Transverse colon (tissue), 4 donors: Measurements from ENCODE around the gene MAPKBP1. TPM values are rescaled to one million over a fixed set of nuclear protein-coding genes. Genes with fewer than 3 reads are reported as not detected.
A peak's percentile ranks its signal among the peaks of the same experiment; 100 is the strongest.
"Not testable (repeated sequence)": the region's sequence is repeated elsewhere in the genome, so short reads cannot be mapped to it uniquely, and the experiment has no call there.

Source experiments
- DNase-seq: peaks from one replicate; pipeline ENCODE4 v3.0.0-alpha.2; 2019
- H3K27ac ChIP-seq, 4 donors: fragments of 200-600 bp; sonication (generic); 2 replicates each; pipeline ENCODE4 v1.5.1; 2016 to 2018; ENCODE audit warnings: inconsistent platforms in 4 of 4
- H3K27me3 ChIP-seq: fragments of 200-600 bp; sonication (generic); 2 replicates; pipeline ENCODE4 v1.5.1; 2017; ENCODE audit warnings: inconsistent platforms
- H3K36me3 ChIP-seq, 4 donors: fragments of 200-600 bp; sonication (generic); 2 replicates each; pipeline ENCODE4 v1.5.1; 2017 to 2019; ENCODE audit warnings: inconsistent platforms in 4 of 4
- H3K4me1 ChIP-seq, 4 donors: fragments of 200-600 bp; sonication (generic); 2 replicates each; pipeline ENCODE4 v1.5.1; 2017 to 2020; ENCODE audit warnings: inconsistent platforms in 4 of 4
- H3K4me3 ChIP-seq, 4 donors: fragments of 200-600 bp; sonication (generic); 1 replicate in 1 of 4; 2 replicates in 3 of 4; pipeline versions ENCODE4 v1.5.1 to v1.6.1; 2017 to 2019; ENCODE audit warnings: inconsistent platforms in 4 of 4
- H3K9me3 ChIP-seq, 2 donors: fragments of 200-600 bp; sonication (generic); 2 replicates each; pipeline ENCODE4 v1.5.1; 2017 to 2019; ENCODE audit warnings: inconsistent platforms in 2 of 2
- EP300 ChIP-seq: sonication (generic); formaldehyde crosslinking; IDR thresholded peaks from one replicate; pipeline ENCODE4 v1.6.1; 2017; ENCODE audit warnings: antibody characterized with exemption, low read depth
- POLR2A ChIP-seq: fragments of 450-650 bp; IDR thresholded peaks from one replicate; pipeline ENCODE4 v1.6.1; 2016; ENCODE audit warnings: antibody characterized with exemption, mild to moderate bottlenecking, moderate library complexity
- POLR2AphosphoS5 ChIP-seq, 3 donors: sonication (generic); formaldehyde crosslinking; IDR thresholded peaks; one replicate each; pipeline ENCODE4 v1.6.1; 2016; ENCODE audit warnings: antibody characterized with exemption in 3 of 3
- WGBS, 2 donors: methylation state at CpG; one replicate each; pipeline ENCODE4 v1.1.5; 2018; ENCODE audit warnings: low coverage in 1 of 2; 5-methylcytosine and 5-hydroxymethylcytosine counted together
- in situ Hi-C, 4 donors: fragments of 200-750 bp; cut with MboI; loops; one replicate each; pipeline versions ENCODE4 v1.15.0 to v1.15.1; 2017; ENCODE audit warnings: low sequenced_read_pairs in 3 of 4, low pct_ligation_motif_present in 1 of 4, low pct_unique_long_range_greater_than_20kb in 1 of 4
- intact Hi-C: fragments of 100-400 bp; cut with DNase I; formaldehyde crosslinking; loops from one replicate; pipeline ENCODE4 v1.15.1; 2023; ENCODE audit warnings: low total_unique reads
- total RNA-seq, 4 donors: library from RNA; depleted of rRNA; stranded (reverse); fragments of >200 nt; gene quantifications; one replicate each; pipeline ENCODE4 v1.1.0, GENCODE V29; 2016
- TF ChIP-seq, protein P1 (sequence below), 5 experiments: fragments of 200-600 bp in 3 of 5; fragments of 450-650 bp in 2 of 5; sonication (generic) in 3 of 5; IDR thresholded peaks; 1 replicate in 2 of 5; 2 replicates in 3 of 5; pipeline ENCODE4 v1.5.1; 2016 to 2017; ENCODE audit warnings: antibody characterized with exemption in 5 of 5, inconsistent platforms in 3 of 5, mild to moderate bottlenecking in 2 of 5, moderate library complexity in 1 of 5

The MAPKBP1 gene, protein sequence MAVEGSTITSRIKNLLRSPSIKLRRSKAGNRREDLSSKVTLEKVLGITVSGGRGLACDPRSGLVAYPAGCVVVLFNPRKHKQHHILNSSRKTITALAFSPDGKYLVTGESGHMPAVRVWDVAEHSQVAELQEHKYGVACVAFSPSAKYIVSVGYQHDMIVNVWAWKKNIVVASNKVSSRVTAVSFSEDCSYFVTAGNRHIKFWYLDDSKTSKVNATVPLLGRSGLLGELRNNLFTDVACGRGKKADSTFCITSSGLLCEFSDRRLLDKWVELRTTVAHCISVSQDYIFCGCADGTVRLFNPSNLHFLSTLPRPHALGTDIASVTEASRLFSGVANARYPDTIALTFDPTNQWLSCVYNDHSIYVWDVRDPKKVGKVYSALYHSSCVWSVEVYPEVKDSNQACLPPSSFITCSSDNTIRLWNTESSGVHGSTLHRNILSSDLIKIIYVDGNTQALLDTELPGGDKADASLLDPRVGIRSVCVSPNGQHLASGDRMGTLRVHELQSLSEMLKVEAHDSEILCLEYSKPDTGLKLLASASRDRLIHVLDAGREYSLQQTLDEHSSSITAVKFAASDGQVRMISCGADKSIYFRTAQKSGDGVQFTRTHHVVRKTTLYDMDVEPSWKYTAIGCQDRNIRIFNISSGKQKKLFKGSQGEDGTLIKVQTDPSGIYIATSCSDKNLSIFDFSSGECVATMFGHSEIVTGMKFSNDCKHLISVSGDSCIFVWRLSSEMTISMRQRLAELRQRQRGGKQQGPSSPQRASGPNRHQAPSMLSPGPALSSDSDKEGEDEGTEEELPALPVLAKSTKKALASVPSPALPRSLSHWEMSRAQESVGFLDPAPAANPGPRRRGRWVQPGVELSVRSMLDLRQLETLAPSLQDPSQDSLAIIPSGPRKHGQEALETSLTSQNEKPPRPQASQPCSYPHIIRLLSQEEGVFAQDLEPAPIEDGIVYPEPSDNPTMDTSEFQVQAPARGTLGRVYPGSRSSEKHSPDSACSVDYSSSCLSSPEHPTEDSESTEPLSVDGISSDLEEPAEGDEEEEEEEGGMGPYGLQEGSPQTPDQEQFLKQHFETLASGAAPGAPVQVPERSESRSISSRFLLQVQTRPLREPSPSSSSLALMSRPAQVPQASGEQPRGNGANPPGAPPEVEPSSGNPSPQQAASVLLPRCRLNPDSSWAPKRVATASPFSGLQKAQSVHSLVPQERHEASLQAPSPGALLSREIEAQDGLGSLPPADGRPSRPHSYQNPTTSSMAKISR (N-terminal part only)
- 10 to 100 TPM; 16.0 to 36.4 (median 16.8) TPM for total RNA-seq

DNA sequence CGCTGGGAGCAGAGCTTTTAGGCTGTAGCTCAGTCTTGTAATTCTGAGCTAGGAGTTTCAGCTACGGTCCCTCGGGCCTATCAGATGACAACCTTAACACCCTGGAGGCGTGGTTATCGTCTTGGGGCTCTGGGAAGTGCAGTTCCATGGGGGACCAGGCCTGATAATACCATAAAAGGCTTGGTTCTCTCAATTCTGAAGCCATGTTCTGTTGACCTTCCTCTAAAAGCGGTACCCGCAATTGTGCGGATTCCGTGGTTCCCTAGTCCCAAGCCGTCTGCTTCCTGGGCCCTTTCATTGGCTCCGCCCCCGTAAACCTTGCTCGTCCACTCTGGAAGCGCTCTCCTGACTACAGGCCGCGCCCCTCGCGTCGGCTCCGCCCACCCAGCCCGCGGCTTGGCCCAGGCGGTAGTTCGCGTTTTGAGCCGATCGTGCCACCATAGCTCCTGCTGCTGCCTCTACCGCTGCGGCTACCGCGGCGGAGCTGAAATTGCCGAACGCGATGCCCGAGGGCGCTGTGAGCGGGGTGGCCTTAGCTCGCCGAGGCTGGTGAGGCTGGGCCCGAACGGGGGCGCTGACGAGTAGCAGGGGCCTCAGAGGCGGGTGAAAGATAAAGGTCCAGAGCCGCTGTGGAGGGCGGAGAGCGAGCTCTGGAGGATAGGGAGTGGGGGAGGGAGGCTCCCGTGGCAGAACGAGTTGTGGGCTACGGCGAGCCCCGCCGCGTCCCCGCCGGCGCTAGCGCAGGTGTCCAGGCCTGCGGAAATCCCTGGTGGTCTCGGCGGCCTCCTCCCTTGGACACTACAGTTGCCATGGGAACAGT lies at the start of gene MAPKBP1:
Gene MAPKBP1 (plus strand): TSS at position 423 of the 820 bp plus-strand sequence. CDS start 792 bp downstream, outside the sequence.
- WGBS, 2 donors, result 0% methylated on average over 62 of the region's 62 CpGs; no CpG with 5 or more reads in 1 of the 2 donors
- intact Hi-C loops, result no loop called here
- Histone ChIP-seq H3K4me1 (peaks cover 21 to 38% (median 27%) of the 10 kb centered on the region in 4 donors), H3K36me3 (no peaks in the 10 kb centered on the region), H3K9me3 (no peaks in the 10 kb centered on the region), H3K27me3 (no peaks in the 10 kb centered on the region), H3K27ac (peak within 1 kb of the TSS; percentile 88 to 93 (median 92)), H3K4me3 (peak within 1 kb of the TSS; percentile 55 to 92 (median 69))
- in situ Hi-C loops, result loop anchor here in 1 of 4 donors (25.0 kb wide), 1 partner anchor 138 kb away; no protein-coding TSS in a partner anchor
- peak; percentile 98 for DNase-seq
- TF ChIP-seq, protein P1, sequence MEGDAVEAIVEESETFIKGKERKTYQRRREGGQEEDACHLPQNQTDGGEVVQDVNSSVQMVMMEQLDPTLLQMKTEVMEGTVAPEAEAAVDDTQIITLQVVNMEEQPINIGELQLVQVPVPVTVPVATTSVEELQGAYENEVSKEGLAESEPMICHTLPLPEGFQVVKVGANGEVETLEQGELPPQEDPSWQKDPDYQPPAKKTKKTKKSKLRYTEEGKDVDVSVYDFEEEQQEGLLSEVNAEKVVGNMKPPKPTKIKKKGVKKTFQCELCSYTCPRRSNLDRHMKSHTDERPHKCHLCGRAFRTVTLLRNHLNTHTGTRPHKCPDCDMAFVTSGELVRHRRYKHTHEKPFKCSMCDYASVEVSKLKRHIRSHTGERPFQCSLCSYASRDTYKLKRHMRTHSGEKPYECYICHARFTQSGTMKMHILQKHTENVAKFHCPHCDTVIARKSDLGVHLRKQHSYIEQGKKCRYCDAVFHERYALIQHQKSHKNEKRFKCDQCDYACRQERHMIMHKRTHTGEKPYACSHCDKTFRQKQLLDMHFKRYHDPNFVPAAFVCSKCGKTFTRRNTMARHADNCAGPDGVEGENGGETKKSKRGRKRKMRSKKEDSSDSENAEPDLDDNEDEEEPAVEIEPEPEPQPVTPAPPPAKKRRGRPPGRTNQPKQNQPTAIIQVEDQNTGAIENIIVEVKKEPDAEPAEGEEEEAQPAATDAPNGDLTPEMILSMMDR (IDR thresholded peaks at IDR 0.05), result peak; percentile 51 to 80 (median 52)
- TF ChIP-seq EP300 (no peak), POLR2A (peak; percentile 51), POLR2AphosphoS5 (IDR thresholded peaks at IDR 0.05) (peak; percentile 82 to 88 (median 83))

DNA sequence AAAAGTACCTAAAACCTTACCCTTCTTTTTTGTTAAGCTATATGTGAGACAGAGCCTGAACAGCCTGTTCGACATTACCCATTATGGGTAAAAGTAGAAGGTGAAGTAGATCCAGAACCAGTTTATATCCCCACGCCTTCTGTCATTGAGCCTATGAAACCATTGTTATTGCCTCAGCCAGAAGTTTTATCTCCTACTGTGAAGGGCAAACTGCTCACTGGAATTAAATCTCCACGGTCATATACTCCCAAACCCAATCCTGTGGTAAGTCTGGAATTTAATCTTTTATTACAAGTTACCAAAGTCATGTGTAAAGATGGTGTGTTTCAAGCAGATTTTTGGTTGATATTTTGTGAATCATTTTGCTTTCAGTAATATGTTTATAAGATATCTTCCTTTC lies 47.1 kb upstream of the MAPKBP1 start:
- 77 to 86% methylated on average over 3 of the region's 3 CpGs for WGBS, 2 donors
- peaks cover 0 to 18% (median 4%) of the 10 kb centered on the region in 4 donors for H3K36me3 ChIP-seq
- no peak overlapping the region for H3K27ac ChIP-seq
- no peak for TF ChIP-seq EP300
- TF ChIP-seq, protein P1 (IDR thresholded peaks at IDR 0.05), result no peak
- intact Hi-C loops, result no loop called here
- no peaks in the 10 kb centered on the region for H3K27me3 ChIP-seq
- in situ Hi-C loops, result no loop called here
- no peaks in the 10 kb centered on the region for H3K9me3 ChIP-seq
- no peak for DNase-seq
- no peaks in the 10 kb centered on the region for H3K4me1 ChIP-seq
- no peak overlapping the region for H3K4me3 ChIP-seq

DNA sequence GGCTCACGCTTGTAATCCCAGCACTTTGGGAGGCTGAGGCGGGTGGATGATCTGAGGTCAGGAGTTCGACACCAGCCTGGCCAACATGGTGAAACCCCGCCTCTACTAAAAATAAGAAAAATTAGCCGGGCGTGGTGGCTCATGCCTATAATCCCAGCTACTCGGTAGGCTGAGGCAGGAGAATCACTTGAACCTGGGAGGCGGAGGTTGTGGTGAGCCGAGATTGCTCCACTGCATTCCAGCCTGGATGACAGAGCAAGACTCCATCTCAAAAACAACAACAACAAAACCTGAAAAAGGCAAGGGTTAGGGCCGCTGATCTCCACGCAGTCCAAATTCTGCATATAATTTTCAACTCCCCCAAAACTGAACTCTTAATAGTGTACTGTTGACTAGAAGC lies 46.2 kb upstream of the MAPKBP1 start:
- H3K27me3 ChIP-seq, H3K27ac ChIP-seq, in situ Hi-C loops, H3K4me1 ChIP-seq, H3K9me3 ChIP-seq, intact Hi-C loops, H3K4me3 ChIP-seq, DNase-seq: not testable (repeated sequence)
- peaks cover 0 to 18% (median 4%) of the 10 kb centered on the region in 4 donors for H3K36me3 ChIP-seq
- WGBS, 2 donors, result 73 to 93% methylated on average over 3 to 11 of the region's 11 CpGs

DNA sequence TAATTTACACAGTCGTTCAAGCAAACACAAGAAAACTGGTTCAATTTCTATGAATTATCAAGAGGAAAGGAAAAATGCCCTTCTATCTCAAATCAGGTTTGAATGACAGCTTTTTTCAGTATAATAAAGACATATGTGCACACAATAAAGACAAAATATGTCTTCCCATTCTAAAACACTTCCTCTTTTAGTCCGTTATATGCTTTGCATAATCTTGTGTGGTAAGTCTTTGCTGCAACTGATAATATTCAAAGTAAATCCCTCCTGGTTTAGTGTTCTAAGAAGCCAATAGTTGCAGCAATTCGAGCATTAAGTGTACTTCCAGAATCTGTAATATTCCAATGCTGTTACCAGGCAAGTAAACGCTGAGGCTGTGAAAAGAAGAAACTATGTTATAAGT lies 43.7 kb upstream of the MAPKBP1 start:
- peaks cover 0 to 33% (median 8%) of the 10 kb centered on the region in 4 donors for H3K36me3 ChIP-seq
- in situ Hi-C loops, result no loop called here
- intact Hi-C loops, result no loop called here
- H3K27ac ChIP-seq, result no peak overlapping the region
- H3K4me1 ChIP-seq, result no peaks in the 10 kb centered on the region
- no peak for DNase-seq
- TF ChIP-seq POLR2A (no peak), POLR2AphosphoS5 (IDR thresholded peaks at IDR 0.05) (no peak), EP300 (no peak)
- TF ChIP-seq, protein P1 (IDR thresholded peaks at IDR 0.05), result no peak
- no peaks in the 10 kb centered on the region for H3K9me3 ChIP-seq
- 79 to 83% methylated on average over 4 of the region's 4 CpGs for WGBS, 2 donors
- no peak overlapping the region for H3K4me3 ChIP-seq
- no peaks in the 10 kb centered on the region for H3K27me3 ChIP-seq
